CD4-positive, alpha-beta T cell treated with Interferon gamma for 1 hour (primary cell): ENCODE results near the gene ADAM21.
"Not testable (repeated sequence)": the region's sequence is repeated elsewhere in the genome, so short reads cannot be mapped to it uniquely, and the experiment has no call there.

Source experiments
- DNase-seq: peaks from one replicate; pipeline ENCODE4 v3.0.0-alpha.2; 2020

Gene ADAM21

GRCh38 chr14:70477356-70478105 is 25.6 kb downstream of the ADAM21 start:
- DNase-seq: not testable (repeated sequence)

DNA sequence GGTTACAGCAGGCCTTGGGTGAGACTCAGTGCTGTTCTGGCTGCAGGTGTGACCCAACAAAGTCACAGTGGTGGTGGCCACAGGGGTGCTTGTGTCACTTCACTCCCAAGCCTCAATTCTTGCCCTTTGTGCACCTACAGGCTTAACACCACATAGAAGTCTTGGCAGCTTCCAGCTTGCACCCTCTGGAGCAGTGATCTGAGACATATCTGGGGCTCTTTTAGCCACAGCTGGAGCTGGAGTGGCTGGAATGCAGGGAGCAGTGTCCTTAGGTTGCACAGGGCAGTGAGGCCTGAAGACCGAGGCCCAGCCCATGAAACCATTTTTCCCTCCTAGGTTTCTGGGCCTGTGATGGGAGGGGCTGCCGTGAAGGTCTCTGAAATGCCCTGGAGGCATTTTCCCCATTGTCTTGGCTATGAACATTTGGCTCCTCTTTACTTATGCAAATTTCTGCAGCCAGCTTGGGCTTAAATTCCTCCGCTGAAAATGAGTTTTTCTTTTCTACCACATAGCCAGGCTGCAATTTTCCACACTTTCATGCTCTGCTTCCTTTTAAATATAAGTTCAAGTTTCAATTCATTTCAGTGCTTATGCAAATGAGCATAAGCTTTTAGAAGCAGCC is 37.7 kb downstream of the ADAM21 start:
- DNase-seq: no peak

DNA sequence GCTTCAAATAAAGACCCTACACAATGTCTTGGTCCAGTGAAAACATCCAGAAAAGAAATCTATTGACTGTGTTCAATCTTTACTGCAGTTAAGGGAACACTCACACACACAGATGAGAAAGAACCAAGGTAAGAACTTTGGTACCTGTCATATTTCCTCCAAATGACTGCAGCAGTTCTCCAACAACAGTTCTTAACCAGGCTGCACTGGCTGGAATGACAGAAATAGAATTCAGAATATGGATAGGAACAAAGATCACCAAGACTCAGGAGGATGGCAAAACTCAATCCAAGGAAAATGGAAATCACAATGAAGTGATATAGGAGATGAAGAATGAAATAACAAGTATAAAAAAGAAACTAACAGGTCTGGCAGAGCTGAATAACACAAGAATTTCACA is 46.2 kb downstream of the ADAM21 start:
- no peak for DNase-seq
